PC-3 (cell line): ENCODE data around the gene SLC22A5.

Experiments
- CTCF ChIP-seq: fragments of 300-600 bp; sonication (generic); conservative IDR thresholded peaks from 2 replicates; pipeline ENCODE4 v1.5.1; 2017; ENCODE audit warnings: antibody characterized with exemption, low read depth, mild to moderate bottlenecking, low read length
- EZH2 ChIP-seq: fragments of 300-600 bp; sonication (generic); IDR thresholded peaks from one replicate; pipeline ENCODE4 v1.6.1; 2017; ENCODE audit warnings: antibody characterized with exemption, mild to moderate bottlenecking, low read length; ENCODE audit not compliant: unreplicated experiment

GRCh38 chr5:132363431-132364112 lies 5.9 kb upstream of the SLC22A5 start:
- no peak for TF ChIP-seq CTCF
- no peak for TF ChIP-seq EZH2
